WTC11 (cell line): ENCODE results near the gene ZNF672.

Experiments
- ATF1 ChIP-seq: sonication (generic); formaldehyde crosslinking; IDR thresholded peaks from 2 replicates; pipeline ENCODE4 v1.8.1; 2023; ENCODE audit warnings: mild to moderate bottlenecking, moderate library complexity, missing genetic modification reagents
- CREM ChIP-seq: sonication (generic); formaldehyde crosslinking; IDR thresholded peaks from 2 replicates; pipeline ENCODE4 v1.8.1; 2022; ENCODE audit warnings: mild to moderate bottlenecking, missing genetic modification reagents, moderate library complexity
- CTCF ChIP-seq: fragments of 200-600 bp; IDR thresholded peaks from 2 replicates; pipeline ENCODE4 v1.8.0; 2022; ENCODE audit warnings: antibody characterized with exemption
- ESRRA ChIP-seq: sonication (generic); formaldehyde crosslinking; IDR thresholded peaks from 2 replicates; pipeline ENCODE4 v1.8.1; 2022; ENCODE audit warnings: mild to moderate bottlenecking, missing genetic modification reagents, borderline replicate concordance
- NR2C2 ChIP-seq: sonication (generic); formaldehyde crosslinking; IDR thresholded peaks from 2 replicates; pipeline ENCODE4 v1.8.0; 2022; ENCODE audit warnings: mild to moderate bottlenecking, missing genetic modification reagents
- USF2 ChIP-seq: sonication (generic); formaldehyde crosslinking; IDR thresholded peaks from 2 replicates; pipeline ENCODE4 v1.8.1; 2023; ENCODE audit warnings: mild to moderate bottlenecking, missing genetic modification reagents, moderate library complexity

- no peak for TF ChIP-seq USF2 (CRISPR knock-in tag)
- TF ChIP-seq CTCF, result no peak
- TF ChIP-seq CREM (CRISPR knock-in tag), result peak; percentile 72; the same call in 1 of the 2 replicates
- TF ChIP-seq ESRRA (CRISPR knock-in tag), result peak; percentile 61; the same call in 1 of the 2 replicates
- peak; percentile 40; the same call in 1 of the 2 replicates for TF ChIP-seq NR2C2 (CRISPR knock-in tag)
- TF ChIP-seq ATF1 (CRISPR knock-in tag), result no peak
Measured at GRCh38 chr1:248862998-248863881, 25.2 kb downstream of the ZNF672 start.
